Left lobe of liver (tissue), 1 donor: ENCODE data around the gene PSD. TPM values are rescaled to one million over a fixed set of nuclear protein-coding genes. Genes with fewer than 3 reads are reported as not detected.

ENCODE experiments used
- total RNA-seq: library from RNA; stranded (reverse); gene quantifications from one replicate; pipeline ENCODE4 v1.2.1, GENCODE V29; 2021
- donor health status: DM: no; HTN: yes; CAD: no.

Gene PSD
- total RNA-seq, 1 donor from 2014 or later: 7.0 TPM

Other genes starting within 250 kb of the PSD start
- gene ELOVL3, start 192.5 kb downstream of the PSD start, total RNA-seq: not detected
- gene PITX3, start 177.3 kb downstream of the PSD start, total RNA-seq: not detected
- 22.8 TPM for gene GBF1, start 173.3 kb downstream of the PSD start, total RNA-seq
- 9.0 TPM for gene NFKB2, start 23.1 kb downstream of the PSD start, total RNA-seq
- 12.7 TPM for gene FBXL15, start 2.1 kb upstream of the PSD start, total RNA-seq
- gene CUEDC2, start 13.8 kb upstream of the PSD start, total RNA-seq: 23.4 TPM
- gene C10orf95, start 32.8 kb upstream of the PSD start, total RNA-seq: not detected
- 25.5 TPM for gene ACTR1A, start 83.9 kb upstream of the PSD start, total RNA-seq
- 6.8 TPM for gene SUFU, start 85.2 kb upstream of the PSD start, total RNA-seq
- gene TRIM8, start 225.7 kb upstream of the PSD start, total RNA-seq: 39.1 TPM